Prostate gland (tissue), 2 donors: ENCODE results near the gene KDELR3.

Experiments used
- CTCF ChIP-seq, 4 experiments: fragments of 200-600 bp in 2 of 4; fragments of 450-650 bp in 2 of 4; sonication (generic) in 2 of 4; IDR thresholded peaks; 1 replicate in 3 of 4; 2 replicates in 1 of 4; pipeline ENCODE4 v1.5.1; 2016 to 2019; ENCODE audit warnings: antibody characterized with exemption in 4 of 4, mild to moderate bottlenecking in 2 of 4, moderate library complexity in 2 of 4
- POLR2A ChIP-seq: fragments of 450-650 bp; IDR thresholded peaks from one replicate; pipeline ENCODE4 v1.6.1; 2016; ENCODE audit warnings: antibody characterized with exemption, mild to moderate bottlenecking
- POLR2AphosphoS5 ChIP-seq: sonication (generic); formaldehyde crosslinking; IDR thresholded peaks from one replicate; pipeline ENCODE4 v1.6.1; 2017; ENCODE audit warnings: antibody characterized with exemption

- TF ChIP-seq CTCF (IDR thresholded peaks at IDR 0.05) (no peak), POLR2A (no peak), POLR2AphosphoS5 (no peak)
These were observed 48.1 kb upstream of the KDELR3 start for GRCh38 chr22:38419858-38420160.
